Lung microvascular endothelial cell (primary cell): Measurements from ENCODE around the gene MICA. TPM values are rescaled to one million over a fixed set of nuclear protein-coding genes. Genes with fewer than 3 reads are reported as not detected.
"Not testable (repeated sequence)": the region's sequence is repeated elsewhere in the genome, so short reads cannot be mapped to it uniquely, and the experiment has no call there.

ENCODE experiments used
- DNase-seq, 2 donors: peaks; one replicate each; pipeline versions ENCODE4 v3.0.0 to v3.0.0-alpha.2; 2010; ENCODE audit warnings: low read depth in 2 of 2
- total RNA-seq: library from RNA; depleted of rRNA; stranded (reverse); fragments of >200 nt; gene quantifications from 2 replicates; pipeline ENCODE4 v1.2.1, GENCODE V29; 2014

MICA gene
- total RNA-seq, 1 donor from 2014 or later: 15.3 TPM

DNA sequence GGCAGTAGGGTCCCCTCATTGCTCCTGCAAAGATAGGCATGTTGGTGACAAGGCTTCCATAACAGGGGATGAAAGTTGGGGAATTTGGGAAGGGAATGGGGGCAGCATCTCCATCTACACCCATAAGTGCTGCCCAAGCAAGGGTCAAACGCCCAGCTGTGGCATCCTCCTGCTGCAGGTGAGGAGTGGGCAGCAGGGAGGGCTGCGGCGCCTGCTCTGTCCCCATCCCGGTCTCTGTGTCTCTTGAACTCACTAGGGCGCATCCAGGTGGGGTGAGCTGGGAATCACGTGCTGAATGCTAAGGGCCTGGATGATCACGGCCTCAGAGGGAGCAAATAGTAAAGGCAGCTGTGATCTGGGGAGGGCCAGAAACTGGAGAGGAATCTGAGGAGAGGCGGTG is 9.1 kb downstream of the MICA start:
- no peak for DNase-seq

DNA sequence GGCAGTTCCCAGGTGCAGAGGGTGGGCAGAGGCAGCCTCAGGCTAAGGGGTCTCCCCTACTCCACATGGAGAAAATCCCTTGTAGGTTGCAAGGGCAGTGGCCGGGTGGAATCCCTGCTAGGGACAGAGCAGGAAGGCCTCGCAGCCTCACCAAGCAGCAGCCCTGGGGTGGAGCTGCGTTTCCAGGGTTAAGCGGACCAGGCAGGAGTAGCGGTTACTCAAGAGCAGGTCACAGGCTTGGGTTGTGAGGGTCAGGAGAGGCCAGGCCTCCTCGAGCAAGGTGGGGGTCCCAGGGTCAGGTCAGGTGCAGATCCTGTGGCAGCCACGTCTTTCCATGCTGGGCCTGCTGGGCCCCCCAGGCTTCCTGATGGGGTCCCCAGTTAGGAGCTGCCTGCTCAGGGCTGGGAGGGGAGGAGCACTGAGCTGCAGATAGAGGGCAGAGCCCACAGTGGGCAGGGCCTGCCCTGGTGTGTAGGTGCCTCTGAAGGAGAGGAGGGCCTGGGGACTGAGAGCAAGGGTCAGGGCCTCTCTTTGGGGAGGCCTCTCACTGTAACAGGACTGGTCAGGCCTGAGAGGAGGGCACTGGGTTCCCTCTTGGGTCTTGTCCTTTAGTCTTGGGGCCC is 10.9 kb downstream of the MICA start:
- not testable (repeated sequence) for DNase-seq

DNA sequence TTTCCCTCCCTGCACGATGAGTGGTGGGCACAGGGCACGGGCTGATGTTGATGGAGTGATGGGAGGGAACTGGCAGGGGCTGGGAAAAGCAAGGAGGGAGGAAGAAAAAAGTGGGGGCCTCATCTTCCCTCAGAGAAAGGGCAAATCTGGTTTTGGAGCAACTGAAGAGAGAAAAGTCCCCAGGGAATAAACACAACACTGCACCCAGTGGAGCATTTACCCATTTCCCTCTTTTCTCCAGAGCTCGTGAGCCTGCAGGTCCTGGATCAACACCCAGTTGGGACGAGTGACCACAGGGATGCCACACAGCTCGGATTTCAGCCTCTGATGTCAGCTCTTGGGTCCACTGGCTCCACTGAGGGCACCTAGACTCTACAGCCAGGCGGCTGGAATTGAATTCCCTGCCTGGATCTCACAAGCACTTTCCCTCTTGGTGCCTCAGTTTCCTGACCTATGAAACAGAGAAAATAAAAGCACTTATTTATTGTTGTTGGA is 11.4 kb downstream of the MICA start:
- no peak for DNase-seq

DNA sequence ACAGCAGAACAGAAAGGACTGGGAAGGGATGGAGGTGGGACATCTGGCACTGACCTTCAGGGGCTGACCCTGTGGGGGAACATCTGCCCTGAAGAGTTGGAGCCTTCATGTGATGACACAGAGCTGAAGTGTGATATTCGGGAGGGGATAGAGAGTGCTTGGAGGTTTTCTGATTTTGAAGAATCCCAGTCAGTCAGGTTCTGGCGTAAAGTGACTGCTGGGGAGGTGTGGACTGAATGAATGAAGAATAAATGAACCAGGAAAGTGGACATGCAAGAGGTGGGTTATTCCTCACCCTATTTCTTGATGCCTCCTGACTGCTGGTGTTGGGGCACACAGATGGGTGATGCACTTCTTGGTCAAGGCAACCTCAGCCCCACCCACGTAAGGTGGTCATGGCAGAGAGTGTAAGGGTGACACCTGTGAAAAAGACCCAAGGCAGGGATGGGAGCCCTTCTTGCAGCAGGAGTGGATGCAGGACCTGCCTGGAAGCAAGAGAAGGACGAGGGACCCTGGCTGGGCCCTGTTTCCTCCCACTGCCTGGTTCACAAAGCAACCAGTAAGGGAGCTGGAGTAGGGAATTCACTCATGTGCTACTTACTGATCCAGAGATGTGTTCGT is 13.1 kb downstream of the MICA start:
- no peak for DNase-seq

DNA sequence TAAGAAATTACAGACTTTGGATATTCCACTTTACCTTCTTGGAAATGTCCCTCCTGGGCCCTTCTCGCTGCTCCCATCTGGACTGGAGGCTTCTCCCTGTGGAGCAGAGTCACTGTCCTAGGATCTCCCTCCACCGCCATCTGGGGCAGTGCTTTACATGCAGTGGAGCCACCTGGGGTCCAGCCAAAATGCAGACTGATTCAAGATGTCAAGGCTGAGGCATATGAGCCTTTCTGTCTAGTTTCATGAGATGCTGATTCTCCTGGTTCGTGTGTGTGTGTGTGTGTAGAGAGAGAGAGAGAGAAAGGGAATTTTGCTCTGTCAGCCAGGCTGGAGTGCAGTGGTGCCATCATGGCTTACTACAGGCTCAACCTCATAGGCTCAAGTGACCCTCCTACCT is 14.9 kb downstream of the MICA start:
- DNase-seq: no peak

DNA sequence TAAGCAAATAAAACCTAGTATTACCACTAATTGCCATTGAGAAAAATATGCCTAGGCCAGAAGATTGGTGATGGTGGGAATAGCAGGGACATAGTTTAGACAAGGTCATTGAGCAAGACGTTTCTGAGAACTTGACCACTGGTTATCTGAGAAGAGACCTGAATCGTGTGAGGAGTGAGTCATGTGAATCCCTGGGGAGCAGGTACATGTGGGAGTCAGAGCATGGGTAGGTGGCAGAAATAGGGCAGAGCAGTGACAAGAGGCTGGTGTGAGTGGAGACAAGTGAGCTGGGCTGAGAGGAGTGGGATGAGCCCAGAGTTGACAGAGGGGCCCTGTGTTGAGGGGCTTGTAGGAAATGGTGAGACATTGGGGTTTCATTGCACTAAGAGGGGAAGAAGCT is 16.4 kb downstream of the MICA start:
- no peak for DNase-seq

DNA sequence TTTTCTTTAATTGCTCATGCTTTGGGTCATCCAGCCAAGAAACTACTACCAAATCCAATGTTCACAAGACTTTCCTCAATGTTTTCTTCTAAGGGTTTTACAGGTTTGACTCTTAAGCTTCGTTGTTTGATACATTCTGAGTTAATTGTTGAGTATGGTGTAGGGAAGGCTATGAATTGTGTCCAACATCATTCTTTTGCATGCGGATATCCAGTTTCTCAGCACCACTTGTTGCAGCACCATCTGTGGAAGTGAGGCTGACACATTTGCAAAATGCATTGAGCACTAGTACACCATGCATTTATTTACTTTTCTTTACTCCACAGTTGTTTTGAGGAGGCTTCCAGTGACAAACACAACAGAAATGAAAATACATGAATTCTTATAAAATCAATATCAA is 17.2 kb downstream of the MICA start:
- no peak for DNase-seq

DNA sequence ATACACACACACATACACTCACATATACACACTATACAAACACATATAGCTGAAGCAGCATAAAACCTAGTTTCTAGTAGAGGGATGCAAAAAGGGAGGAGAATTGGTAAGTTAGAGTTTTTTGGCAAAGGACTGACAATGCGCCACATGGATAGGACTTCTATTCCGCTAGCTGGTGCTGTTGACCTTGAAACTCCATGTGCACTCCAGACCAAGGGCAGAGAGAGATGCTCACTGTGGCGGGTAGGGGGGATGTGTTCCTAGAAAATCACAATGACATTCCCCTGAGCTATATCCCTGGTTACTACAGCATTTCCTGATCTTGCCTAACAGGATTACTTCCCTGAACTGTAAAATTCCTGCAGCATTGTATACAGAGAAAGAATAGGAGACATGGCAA is 19.2 kb downstream of the MICA start:
- no peak for DNase-seq

DNA sequence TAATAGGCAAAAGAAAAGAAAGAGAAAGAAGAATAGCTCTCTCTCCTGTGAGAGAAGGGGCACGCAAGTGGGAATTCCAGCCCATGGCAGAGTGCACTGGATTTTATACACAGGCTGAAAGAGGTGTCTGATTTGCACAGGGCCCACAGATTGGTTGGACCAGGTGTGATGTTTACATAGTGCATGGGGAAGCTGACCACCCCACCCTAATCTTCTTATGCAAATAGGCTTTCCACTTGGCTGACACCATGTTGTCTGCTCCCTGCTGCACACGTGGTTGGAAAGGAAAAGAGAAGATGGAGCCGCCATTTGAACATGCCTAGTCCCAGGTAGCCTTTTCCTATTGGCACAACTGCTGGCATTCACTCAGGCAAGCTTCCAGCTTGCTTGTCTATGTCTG is 20.2 kb downstream of the MICA start:
- DNase-seq: no peak

DNA sequence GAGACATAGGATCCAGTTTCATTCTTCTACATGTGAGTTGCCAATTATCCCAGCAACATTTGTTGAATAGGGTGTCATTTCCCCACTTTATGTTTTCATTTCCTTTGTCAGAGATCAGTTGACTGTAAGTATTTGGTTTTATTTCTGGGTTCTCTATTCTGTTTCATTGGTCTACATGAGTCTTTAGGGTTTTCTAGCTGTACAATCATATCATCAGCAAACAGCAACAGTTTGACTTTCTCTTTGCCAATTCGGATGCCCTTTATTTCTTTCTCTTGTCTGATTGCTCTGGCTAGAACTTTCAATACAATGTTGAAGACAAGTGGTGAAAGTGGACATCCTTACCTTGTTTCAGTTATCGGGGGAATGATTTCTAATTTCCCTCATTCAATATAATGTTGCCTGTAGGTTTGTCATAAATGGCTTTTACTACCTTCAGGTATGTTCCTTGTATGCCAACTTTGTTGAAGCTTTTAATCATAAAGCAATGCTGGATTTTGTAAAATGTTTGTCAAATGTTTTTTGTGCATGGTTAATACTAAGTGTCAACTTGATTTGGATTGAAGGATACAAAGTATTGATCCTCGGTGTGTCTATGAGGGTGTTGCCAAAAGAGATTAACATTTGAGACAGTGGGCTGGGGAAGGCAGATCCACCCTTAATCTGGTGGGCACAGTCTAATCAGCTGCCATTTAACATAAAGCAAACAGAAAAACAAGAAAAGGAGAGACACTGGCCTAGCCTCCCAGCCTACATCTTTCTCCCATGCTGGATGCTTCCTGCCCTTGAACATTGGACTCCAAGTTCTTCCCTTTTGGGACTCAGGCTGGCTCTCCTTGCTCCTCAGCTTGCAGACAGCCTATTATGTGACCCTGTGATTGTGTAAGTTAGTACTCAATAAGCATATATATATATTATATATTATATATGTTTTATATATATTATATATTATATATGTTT is 23.3 kb downstream of the MICA start:
- no peak for DNase-seq

DNA sequence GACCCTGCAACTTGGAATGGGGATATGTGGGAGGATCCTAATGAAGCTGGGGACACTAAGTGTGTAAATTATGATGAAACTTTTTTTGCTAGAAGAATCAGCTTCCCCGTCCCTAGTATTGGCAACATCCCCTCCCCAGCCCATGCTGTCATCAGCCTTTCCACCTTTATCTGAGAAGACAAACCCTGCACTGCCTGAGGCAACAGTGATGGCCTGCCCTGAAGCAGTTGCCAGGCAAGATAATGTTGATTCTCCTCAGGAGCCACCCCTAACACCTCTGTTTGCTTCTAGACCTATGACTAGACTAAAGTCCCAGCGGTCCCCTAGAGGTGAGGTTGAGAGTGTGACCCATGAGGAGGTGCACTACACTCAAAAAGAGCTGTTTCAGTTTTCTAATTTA is 27.1 kb downstream of the MICA start:
- DNase-seq: no peak

DNA sequence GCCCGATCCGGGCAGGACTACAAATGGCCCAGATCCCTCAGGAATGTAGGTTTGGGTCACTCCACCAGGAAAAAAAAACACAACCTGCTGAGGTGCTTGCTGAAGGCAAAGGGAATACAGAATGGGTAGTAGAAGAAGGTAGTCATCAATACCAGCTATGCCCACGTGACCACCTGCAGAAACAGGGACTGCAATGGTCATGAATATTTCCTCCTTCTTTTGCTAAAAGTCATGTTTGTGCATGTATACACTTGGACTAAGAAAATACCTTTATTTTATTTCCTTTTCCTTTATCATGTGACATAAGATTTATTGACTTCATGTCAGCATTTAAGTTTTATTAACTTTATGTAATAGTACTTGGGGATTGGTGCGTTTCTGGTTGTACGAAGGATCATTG is 31.7 kb downstream of the MICA start:
- DNase-seq: not testable (repeated sequence)

DNA sequence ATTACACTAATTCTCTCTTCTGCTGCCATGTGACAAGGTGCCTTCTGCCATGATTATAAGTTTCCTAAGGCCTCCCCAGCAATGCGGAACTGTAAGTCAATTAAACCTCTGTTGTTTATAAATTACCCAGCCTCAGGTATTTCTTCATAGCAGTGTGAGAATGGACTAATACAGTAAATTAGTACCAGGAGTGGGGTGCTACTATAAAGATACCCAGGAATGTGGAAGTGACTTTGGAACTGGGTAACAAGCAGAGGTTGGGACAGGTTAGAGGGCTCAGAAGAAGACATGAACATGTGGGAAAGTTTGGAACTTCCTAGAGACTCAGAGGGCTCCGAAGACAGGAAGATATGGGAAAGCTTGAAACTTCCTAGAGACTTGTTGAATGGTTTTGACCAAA is 34.8 kb downstream of the MICA start:
- no peak for DNase-seq

DNA sequence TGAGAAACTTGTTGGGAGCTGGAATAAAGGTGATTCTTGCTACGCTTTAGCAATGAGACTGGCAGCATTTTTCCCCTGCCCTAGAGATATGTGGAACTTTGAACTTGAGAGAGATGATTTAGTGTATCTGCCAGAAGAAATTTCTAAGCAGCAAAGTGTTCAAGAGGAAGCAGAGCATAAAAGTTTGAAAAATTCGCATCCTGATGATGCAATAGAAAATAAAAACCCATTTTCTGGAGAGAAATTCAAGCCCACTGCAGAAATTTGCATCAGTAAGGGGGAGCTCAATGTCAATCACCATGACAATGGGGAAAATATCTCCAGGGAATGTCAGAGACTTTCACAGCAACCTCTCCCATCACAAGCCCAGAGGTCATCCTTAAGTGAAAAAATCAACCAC is 35.3 kb downstream of the MICA start:
- DNase-seq: no peak

DNA sequence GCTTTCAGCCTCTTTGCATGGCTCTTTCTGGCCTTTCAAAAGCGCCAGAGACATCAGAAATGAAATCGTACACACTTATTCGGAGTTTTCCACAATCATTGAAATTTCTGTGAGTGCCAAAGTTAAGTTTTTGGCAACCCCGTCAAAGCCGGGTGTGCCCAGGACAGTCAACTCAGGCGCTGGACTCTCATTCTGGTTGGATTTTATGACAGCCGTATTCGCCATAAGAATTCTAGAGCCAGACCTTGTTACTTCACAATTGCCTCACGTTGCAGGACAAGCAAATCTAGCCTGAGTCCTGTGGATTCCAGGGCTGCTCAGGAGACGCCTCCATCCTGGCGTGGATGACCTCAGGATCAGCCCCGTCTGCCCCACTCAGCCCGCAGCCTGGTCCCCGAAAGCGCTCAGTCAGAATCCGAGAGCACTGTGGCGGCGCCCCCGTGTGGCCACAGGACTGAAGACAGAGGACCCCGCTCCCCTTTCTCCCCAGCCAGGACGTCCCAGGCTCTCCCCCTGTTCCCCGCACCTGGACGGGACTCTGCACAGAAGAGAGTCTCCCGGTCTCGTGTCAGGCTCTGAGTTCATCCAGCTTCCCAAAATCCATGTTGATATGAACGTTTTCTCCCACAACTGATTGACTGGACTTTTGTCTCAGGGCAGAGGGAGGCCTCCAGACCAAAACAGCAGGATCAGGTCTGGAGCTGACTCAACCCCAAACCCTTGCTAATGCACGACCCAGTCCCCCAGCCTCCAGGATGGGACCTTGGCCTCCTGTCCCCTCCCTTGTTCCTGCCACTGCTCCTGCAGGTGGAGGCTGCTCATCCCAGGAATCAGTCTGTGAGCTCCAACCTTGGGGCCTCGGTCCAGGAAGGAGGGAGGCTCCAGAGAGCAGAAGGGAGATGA is 38.2 kb downstream of the MICA start:
- DNase-seq: peak; percentile 53 to 69

DNA sequence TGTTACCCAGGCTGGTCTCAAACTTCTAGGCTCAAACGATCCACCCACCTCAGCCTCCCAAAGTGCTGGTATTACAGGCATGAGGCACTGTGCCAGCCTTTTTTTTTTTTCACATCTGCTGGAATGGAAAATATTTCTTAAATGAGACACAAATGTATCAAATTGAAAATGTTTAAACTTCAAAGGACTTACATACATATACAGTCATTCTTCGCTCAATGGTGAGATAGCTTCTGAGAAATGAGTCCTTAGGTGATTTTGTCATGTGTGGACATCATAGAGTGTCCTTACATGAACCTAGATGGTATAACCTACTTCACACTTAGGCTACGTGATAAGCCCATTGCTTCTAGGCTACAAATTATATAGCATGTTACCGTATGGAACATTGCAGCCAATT is 43.1 kb downstream of the MICA start:
- no peak for DNase-seq

DNA sequence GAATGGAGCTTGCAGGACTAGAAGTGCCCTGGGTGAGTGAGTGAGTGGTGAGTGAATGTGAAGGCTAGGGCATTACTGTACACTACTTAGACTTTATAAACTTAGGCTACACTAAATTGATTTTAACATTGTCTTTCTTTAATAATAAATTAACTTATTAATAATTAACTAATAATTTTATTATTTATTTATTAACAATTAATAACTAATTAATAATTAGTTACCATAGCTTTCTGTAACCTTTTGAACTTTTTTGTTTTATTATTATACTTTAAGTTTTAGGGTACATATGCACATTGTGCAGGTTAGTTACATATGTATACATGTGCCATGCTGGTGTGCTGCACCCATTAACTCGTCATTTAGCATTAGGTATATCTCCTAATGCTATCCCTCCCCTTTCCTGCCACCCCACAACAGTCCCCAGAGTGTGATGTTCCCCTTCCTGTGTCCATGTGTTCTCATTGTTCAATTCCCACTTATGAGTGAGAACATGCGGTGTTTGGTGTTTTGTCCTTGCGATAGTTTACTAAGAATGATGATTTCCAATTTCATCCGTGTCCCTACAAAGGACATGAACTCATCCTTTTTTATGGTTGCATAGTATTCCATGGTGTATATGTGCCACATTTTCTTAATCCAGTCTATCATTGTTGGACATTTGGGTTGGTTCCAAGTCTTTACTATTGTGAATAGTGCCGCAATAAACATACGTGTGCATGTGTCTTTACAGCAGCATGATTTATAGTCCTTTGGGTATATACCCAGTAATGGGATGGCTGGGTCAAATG is 43.8 kb downstream of the MICA start:
- not testable (repeated sequence) for DNase-seq

DNA sequence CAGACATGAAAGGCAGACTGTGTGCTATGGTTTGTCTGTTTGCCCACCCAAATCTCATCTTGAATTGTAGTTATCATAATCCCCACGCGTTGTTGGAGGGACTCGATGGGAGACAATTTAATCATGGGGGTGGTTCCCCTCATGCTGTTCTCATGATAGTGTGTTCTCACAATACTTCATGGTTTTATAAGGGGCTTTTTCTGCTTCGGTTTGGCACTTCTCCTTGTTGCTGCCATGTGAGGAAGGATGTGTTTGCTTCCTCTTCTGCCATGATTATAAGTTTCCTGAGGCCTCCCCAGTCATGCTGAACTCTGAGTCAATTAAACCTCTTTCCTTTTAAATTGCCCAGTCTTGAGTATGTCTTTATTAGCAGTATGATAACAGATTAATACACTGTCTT is 47.4 kb downstream of the MICA start:
- DNase-seq: no peak

DNA sequence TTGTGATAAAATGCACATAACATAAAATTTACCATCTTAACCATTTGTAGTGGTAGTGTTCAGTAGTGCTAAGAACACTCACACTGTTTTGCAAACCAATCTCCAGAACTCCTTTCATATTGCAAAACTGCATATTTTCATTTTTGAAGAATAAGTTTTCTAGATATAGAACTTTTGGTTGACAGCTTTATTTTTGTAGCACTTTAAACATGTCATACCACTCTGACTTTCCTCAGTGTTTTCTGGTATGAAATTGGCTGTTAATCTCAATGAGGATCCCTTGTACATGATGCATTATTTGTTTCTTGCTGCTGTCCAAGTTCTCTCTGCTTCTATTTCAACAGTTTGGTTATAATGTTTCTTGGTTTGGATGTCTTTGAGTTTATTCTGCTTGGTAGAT is 49.5 kb downstream of the MICA start:
- no peak for DNase-seq

DNA sequence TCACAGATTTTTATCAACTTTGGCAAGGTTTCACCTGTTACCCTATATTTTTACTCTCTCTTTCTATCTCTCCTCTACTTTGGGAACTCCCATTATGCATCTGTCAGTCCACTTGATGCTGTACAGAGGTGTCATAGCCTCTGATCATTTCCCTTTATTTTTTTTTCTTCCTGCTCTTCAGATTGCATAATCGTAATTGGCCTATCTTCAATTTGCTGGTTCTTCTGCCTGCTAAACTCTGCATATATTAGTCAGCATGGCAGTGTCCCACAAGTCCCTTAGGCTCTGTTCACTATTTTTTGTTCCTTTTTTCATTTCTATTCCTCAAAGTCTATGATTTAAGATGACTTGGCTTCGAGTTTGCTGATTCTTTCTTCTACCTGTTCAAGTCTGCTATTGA is 49.9 kb downstream of the MICA start:
- DNase-seq: peak in 1 of 2 donors; percentile 8

DNA sequence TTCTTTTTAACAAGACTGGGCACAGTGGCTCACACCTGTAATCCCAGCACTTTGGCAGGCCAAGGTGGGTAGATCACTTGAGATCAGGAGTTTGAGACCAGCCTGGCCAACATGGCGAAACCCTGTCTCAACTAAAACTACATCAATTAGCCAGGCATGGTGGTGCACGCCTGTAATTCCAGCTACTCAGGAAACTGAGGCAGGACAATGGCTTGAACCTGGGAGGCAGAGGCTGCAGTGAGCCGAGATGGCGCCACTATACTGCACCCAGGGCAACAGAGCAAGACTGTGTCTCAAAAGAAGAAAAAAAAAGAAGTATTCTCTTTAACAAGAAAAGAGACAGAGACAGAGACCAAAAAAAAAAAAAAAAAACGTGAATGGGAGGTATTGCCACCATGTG is 56.5 kb downstream of the MICA start:
- DNase-seq: not testable (repeated sequence)
